A673 (cell line): ENCODE data around the gene SNRPA1.

Source experiments
- EZH2 ChIP-seq: fragments of 200-600 bp; sonication (generic); IDR thresholded peaks from 2 replicates; pipeline ENCODE4 v1.6.1; 2017; ENCODE audit warnings: borderline replicate concordance, low read depth, mild to moderate bottlenecking, mixed read lengths, antibody characterized with exemption, low read length; ENCODE audit not compliant: poor library complexity, severe bottlenecking
- TF ChIP-seq, protein P1 (sequence below): fragments of 300-800, 200-600 bp; sonication (generic); conservative IDR thresholded peaks from 2 replicates; pipeline ENCODE4 v1.5.1; 2017; ENCODE audit warnings: low read depth, mild to moderate bottlenecking, antibody characterized with exemption, low read length, moderate library complexity, mixed read lengths

DNA sequence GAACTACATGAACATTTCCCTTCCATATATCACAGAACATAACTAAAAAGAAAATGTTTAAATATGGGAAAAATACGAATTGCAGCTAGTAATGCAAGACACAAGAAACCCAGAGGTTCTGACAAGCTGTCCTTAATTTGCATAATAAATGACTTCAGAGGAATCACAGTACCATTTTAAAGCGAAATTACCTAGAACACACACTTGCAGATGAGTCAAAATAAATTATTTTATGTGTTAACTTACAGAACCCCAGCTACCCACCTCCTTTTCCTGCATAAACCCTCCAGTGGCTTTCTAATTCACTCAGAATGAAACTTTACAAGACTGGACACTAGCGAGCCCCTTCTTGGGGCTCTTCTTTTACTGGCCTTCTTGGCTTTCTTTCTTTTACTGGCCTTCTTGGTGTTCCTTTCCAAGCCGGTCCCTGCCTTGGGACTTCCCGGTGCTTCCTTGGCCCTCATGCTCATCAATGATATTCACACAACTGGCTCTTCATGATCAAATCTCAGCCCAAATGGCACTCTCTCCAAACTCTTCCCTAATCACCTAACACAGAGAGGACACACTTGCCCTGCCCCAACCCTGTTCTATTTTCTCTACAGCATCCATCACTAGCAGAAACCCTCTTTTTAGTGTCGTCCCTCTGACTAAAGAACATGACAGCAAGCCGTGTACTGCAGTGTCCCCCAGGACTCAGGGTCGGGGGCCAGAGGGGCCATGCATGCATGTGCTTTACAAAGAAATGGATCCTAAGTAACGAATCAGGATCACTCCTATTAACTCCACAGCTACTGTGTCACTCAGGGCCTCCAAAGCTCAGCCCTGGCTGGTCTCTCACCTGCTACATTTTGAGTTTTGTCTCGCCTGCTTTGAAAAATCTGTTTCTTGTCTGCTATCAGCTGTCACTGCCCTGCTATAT lies 48.0 kb downstream of the SNRPA1 start:
- TF ChIP-seq, protein P1, sequence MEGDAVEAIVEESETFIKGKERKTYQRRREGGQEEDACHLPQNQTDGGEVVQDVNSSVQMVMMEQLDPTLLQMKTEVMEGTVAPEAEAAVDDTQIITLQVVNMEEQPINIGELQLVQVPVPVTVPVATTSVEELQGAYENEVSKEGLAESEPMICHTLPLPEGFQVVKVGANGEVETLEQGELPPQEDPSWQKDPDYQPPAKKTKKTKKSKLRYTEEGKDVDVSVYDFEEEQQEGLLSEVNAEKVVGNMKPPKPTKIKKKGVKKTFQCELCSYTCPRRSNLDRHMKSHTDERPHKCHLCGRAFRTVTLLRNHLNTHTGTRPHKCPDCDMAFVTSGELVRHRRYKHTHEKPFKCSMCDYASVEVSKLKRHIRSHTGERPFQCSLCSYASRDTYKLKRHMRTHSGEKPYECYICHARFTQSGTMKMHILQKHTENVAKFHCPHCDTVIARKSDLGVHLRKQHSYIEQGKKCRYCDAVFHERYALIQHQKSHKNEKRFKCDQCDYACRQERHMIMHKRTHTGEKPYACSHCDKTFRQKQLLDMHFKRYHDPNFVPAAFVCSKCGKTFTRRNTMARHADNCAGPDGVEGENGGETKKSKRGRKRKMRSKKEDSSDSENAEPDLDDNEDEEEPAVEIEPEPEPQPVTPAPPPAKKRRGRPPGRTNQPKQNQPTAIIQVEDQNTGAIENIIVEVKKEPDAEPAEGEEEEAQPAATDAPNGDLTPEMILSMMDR: no peak
- TF ChIP-seq EZH2: no peak
